Testis (tissue), 3 donors: ENCODE results near the gene RNF44. TPM values are rescaled to one million over a fixed set of nuclear protein-coding genes. Genes with fewer than 3 reads are reported as not detected.
A peak's percentile ranks its signal among the peaks of the same experiment; 100 is the strongest.

ENCODE experiments used
- DNase-seq: peaks from one replicate; pipeline ENCODE4 v3.0.0-alpha.2; 2019
- H3K27ac ChIP-seq, 2 donors: fragments of 200-600 bp; sonication (generic); one replicate each; pipeline ENCODE4 v1.5.1; 2019
- H3K27me3 ChIP-seq: fragments of 200-600 bp; sonication (generic); one replicate; pipeline ENCODE4 v1.5.1; 2019
- H3K36me3 ChIP-seq: fragments of 200-600 bp; sonication (generic); one replicate; pipeline ENCODE4 v1.5.1; 2017; ENCODE audit warnings: low read depth; ENCODE audit errors: missing control alignments
- H3K4me1 ChIP-seq: fragments of 200-600 bp; sonication (generic); one replicate; pipeline ENCODE4 v1.5.1; 2019
- H3K4me3 ChIP-seq, 2 donors: fragments of 200-600 bp; sonication (generic); one replicate each; pipeline ENCODE4 v1.5.1; 2017 to 2019
- H3K9me3 ChIP-seq: fragments of 200-600 bp; sonication (generic); one replicate; pipeline ENCODE4 v1.5.1; 2017
- CTCF ChIP-seq, 3 experiments: fragments of 450-650 bp in 2 of 3; fragments of 200-600 bp in 1 of 3; sonication (generic) in 1 of 3; IDR thresholded peaks; one replicate each; pipeline ENCODE4 v1.5.1; 2016 to 2019; ENCODE audit warnings: antibody characterized with exemption in 3 of 3, mild to moderate bottlenecking in 2 of 3, moderate library complexity in 1 of 3
- POLR2A ChIP-seq: fragments of 450-650 bp; IDR thresholded peaks from one replicate; pipeline ENCODE4 v1.6.1; 2017; ENCODE audit warnings: antibody characterized with exemption, mild to moderate bottlenecking, moderate library complexity
- WGBS, 2 donors: methylation state at CpG; one replicate each; pipeline ENCODE4 v1.1.5; 2018; 5-methylcytosine and 5-hydroxymethylcytosine counted together
- intact Hi-C: fragments of 100-400 bp; cut with DNase I; formaldehyde crosslinking; loops from one replicate; pipeline ENCODE4 v1.15.1; 2023; ENCODE audit warnings: low total_unique reads
- polyA plus RNA-seq: library from polyadenylated mRNA; stranded (reverse); fragments of 350-450 nt; fragmentation: Illumina TruSeq; extraction: RNeasy Lipid Tissue Mini Kit (QIAGEN cat#74804); gene quantifications from one replicate; pipeline ENCODE4 v1.2.3, GENCODE V29; 2014; ENCODE audit warnings: low read depth, low replicate concordance; ENCODE audit not compliant: insufficient read depth
- total RNA-seq, 2 donors: library from RNA; depleted of rRNA; stranded (reverse); fragments of >200 nt; gene quantifications; one replicate each; pipeline ENCODE4 v1.2.3, GENCODE V29; 2016

The RNF44 gene
- total and polyA plus RNA-seq, 3 donors from 2014 or later: 57.2 to 64.7 (median 60.1) TPM

DNA sequence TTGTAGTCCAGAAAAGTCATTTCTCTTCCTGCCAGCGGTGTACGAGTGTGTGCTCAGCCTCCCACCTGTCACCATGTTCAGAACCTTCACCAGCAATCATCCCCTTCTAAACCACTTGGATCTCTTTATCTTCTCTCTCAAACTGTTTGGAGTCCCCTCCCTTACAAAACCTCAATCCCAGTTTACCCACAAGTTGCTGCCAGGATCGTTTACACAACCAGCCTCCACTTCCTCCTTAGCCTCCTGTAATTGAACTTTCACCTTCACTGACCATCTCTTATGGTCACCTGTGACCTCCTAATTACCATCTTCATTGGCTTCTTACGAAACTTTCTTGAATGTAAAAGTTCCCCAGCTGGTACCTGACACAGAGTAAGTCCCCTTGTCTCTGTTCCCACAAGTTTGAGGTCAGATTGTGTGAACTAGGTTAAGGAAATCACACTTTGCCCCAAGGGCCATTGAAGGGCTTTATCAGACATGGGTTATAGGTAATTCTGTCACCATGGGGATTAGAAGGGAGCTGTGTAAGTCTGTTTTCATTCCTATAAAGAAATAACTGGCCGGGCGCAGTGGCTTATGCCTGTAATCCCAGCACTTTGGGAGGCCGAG lies 20.0 kb downstream of the RNF44 start:
- no peak for DNase-seq
- no peaks in the 10 kb centered on the region for H3K4me1 ChIP-seq
- intact Hi-C loops: no loop called here
- 71 to 72% methylated on average over 7 of the region's 7 CpGs for WGBS, 2 donors
- H3K4me3 ChIP-seq: no peak overlapping the region
- TF ChIP-seq POLR2A (no peak), CTCF (IDR thresholded peaks at IDR 0.05) (no peak)
- no peak overlapping the region for H3K27ac ChIP-seq
- no peaks in the 10 kb centered on the region for H3K9me3 ChIP-seq
- no peaks in the 10 kb centered on the region for H3K36me3 ChIP-seq
- H3K27me3 ChIP-seq: no peaks in the 10 kb centered on the region

GRCh38 chr5:176515396-176515795 lies 21.8 kb downstream of the RNF44 start:
- no peaks in the 10 kb centered on the region for H3K27me3 ChIP-seq
- H3K9me3 ChIP-seq: no peaks in the 10 kb centered on the region
- no peak overlapping the region for H3K27ac ChIP-seq
- no peaks in the 10 kb centered on the region for H3K4me1 ChIP-seq
- TF ChIP-seq POLR2A (no peak), CTCF (IDR thresholded peaks at IDR 0.05) (no peak)
- no peak for DNase-seq
- no peaks in the 10 kb centered on the region for H3K36me3 ChIP-seq
- no peak overlapping the region for H3K4me3 ChIP-seq
- intact Hi-C loops: no loop called here
- WGBS, 2 donors: 80 to 85% methylated on average over 4 of the region's 4 CpGs

DNA sequence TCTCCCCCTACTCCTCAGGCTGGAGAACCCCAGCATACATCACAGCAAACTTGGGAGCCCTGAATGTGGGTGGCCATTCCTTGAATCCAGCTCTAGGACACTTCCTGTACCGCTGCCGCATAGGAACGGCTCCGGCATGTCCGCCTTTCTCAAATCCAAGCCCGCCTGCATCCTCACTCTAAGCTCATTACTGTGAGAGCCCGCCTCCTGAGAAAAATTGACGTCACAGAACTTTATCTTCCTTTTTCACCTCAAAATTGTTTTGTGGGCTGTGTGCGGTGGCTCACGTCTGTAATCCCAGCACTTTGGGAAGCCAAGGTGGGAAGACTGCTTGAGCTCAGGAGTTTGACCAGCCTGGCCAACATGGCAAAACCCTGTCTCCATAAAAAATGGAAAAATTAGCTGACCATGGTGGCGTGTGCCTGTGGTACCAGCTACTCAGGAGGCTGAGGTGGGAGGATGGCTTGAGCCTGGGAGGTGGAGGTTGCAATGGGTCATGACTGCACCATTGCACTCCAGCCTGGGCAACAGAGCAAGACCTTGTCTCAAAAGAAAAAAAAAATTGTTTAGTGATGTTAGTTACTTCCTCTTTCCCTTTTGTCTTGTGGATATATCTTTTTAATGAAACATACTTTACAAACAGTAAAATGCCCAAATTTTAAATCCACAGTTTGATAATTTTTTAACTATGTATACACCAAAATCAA lies 22.8 kb downstream of the RNF44 start:
- H3K36me3 ChIP-seq: no peaks in the 10 kb centered on the region
- no peaks in the 10 kb centered on the region for H3K9me3 ChIP-seq
- H3K27ac ChIP-seq: no peak overlapping the region
- TF ChIP-seq POLR2A: no peak
- TF ChIP-seq CTCF (IDR thresholded peaks at IDR 0.05): no peak
- intact Hi-C loops: no loop called here
- no peaks in the 10 kb centered on the region for H3K27me3 ChIP-seq
- no peak for DNase-seq
- no peak overlapping the region for H3K4me3 ChIP-seq
- peaks cover under 1% of the 10 kb centered on the region for H3K4me1 ChIP-seq
- 71 to 76% methylated on average over 11 of the region's 11 CpGs for WGBS, 2 donors

- Histone ChIP-seq H3K27me3 (no peaks in the 10 kb centered on the region), H3K4me3 (no peak overlapping the region), H3K36me3 (no peaks in the 10 kb centered on the region), H3K9me3 (no peaks in the 10 kb centered on the region), H3K27ac (no peak overlapping the region), H3K4me1 (peaks cover 6% of the 10 kb centered on the region)
- no peak for DNase-seq
- WGBS, 2 donors: 57 to 83% methylated on average over 12 of the region's 12 CpGs
- TF ChIP-seq POLR2A (no peak), CTCF (IDR thresholded peaks at IDR 0.05) (no peak)
- intact Hi-C loops: no loop called here
Observed at GRCh38 chr5:176513788-176514187, 23.4 kb downstream of the RNF44 start.

GRCh38 chr5:176508603-176509002 lies 28.6 kb downstream of the RNF44 start:
- Histone ChIP-seq H3K4me3 (no peak overlapping the region), H3K27me3 (no peaks in the 10 kb centered on the region), H3K27ac (peak overlapping the region in 1 of 2 donors; percentile 11), H3K4me1 (peaks cover 14% of the 10 kb centered on the region), H3K36me3 (no peaks in the 10 kb centered on the region), H3K9me3 (no peaks in the 10 kb centered on the region)
- DNase-seq: no peak
- no peak for TF ChIP-seq POLR2A
- TF ChIP-seq CTCF (IDR thresholded peaks at IDR 0.05): no peak
- intact Hi-C loops: no loop called here
- WGBS, 2 donors: 44 to 50% methylated on average over 4 of the region's 4 CpGs
